Epidermal melanocyte (primary cell): ENCODE data around the gene ARL4A.

ENCODE experiments used
- DNase-seq: peaks from one replicate; pipeline ENCODE4 v3.0.0; 2011; ENCODE audit warnings: low spot score; ENCODE audit not compliant: insufficient read length

Gene ARL4A

DNA sequence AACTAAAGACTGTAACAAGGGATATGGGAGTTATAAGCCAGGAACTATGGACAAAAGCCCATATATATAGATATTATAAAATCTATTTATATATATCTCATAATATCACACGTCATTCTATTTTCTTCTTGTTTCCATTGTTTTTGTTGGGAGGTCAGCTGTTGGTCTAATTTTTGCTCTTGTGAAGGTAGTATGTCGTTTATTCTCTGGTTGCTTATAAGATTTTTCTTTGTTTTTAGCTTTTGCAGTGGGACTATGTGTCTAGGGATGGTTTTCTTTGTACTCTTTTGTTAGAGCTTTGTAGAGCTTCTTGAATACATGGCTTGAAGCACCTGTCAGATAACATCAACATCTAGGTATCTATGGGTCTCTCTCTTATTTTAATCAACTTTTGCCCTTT lies 14.0 kb downstream of the ARL4A start:
- no peak for DNase-seq

DNA sequence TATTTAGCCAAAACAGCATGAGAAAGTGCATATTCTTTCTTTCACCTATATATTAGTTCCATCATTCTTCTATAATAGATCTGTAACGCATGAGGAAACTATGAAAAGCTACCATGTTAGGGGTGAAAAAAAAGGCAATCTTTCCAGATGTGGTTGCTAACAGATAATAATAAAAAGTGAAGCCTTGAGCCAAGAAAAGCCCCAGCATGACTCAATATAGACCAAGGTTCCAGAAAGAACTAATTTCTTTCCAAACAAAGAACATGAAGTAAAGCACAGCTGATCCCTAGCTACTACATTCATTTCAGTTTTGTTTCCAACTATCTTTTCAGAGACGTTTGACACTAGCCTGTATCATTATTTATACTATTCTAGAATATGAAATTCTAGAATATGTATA lies 16.4 kb downstream of the ARL4A start:
- no peak for DNase-seq

- no peak for DNase-seq
These were observed 18.4 kb downstream of the ARL4A start for GRCh38 chr7:12705878-12706277.

DNA sequence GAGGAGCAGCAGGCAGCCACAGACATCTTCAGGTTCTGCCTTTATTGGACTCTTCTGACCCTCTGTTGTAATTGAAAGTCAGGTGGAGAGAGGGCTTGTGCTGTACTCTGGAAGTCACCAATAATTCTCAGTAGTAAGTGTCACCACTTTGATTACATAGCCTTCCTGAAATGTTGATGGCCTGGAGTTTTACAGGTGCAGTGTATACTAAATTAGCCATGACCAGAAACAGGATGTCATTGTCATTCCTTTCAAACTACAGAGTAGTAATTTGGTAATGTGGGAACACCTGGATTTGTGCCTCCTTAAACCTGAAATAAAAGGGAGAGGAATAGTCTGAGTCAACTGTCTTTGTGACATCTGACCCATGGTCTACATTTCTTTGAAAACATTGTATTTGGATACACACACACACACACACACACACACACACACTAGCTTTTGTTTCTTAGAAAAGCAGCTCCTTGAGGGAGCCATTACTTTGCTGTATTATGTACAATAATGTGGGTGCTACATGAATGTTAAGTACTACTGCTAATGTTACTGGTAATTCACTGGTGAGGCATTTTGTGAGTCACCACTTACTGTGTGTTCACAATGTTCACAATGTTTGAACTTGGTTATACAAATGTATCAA lies 19.6 kb downstream of the ARL4A start:
- DNase-seq = no peak

- no peak for DNase-seq
These were observed 20.9 kb downstream of the ARL4A start for GRCh38 chr7:12708314-12708713.

DNA sequence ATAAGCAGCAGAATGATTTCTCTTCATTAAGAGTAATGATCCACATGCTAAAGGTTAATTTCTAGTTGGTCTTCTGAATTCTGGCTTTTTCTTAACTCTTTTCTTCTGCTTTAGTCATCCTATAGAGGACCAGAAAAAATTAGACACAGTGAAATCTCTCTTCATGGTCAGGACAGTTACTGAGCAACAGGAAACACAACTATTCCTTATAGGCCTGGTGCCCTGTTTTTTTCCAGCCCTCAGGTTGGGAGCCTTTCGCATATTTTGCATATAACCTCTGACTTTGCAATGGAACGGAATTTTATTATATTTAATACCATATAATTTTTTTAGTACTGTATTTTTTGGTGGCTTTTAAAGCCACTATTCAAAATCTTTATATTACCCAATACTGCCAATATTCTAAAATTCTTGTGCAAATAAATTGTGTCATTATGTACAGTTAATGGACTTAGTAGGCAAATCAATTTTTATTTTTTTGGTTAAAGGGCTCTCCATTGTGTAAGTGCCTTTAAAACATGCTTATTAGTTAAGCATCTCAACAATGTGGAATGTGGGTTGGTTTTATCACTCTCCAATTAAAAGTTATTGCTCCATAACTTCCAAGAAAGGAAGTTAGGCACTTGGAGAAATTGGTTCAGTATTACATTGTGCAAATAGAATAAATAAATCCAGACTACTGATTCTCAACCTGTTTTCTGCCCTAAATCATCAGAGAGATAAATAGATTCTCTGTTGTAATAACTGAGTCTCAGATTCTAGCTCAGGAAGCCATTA lies 22.5 kb downstream of the ARL4A start:
- no peak for DNase-seq

DNA sequence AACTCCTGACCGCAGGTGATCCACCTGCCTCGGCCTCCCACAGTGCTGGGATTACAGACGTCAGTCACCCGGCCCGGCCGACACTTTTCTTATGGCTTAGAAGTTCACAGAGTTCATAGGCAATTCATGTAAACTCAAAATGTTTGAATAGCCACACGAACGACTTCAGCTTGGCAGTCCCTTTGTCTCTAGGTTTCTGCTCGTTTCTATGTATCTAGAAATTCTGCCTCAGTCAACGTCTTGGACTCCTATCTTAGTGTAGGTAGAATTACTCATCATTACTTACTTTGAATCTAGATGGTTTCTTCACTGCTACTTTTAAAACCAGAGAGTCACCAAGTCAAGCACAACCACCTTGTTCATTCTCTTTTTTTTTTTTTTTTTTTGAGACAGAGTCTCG lies 23.7 kb downstream of the ARL4A start:
- DNase-seq = no peak

DNA sequence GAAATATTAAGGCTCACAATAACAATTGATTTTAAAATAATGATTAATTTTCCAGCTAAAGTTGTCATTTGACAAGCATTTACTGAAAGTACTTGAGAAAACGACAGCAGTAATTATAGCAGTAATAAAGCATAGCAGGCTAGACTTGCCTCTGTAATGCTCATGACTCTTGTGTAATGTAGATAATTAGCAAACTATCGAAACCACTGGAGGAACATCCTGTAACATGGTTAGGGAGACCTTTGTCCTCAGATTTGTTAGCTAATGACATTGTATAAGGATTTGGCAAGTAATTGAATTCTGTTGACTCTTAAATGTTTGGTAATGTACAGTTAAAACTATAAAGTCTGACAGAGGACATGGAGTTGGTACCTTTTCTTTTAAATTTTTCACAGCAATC lies 24.8 kb downstream of the ARL4A start:
- no peak for DNase-seq

GRCh38 chr7:12713625-12714378 lies 26.4 kb downstream of the ARL4A start:
- no peak for DNase-seq

DNA sequence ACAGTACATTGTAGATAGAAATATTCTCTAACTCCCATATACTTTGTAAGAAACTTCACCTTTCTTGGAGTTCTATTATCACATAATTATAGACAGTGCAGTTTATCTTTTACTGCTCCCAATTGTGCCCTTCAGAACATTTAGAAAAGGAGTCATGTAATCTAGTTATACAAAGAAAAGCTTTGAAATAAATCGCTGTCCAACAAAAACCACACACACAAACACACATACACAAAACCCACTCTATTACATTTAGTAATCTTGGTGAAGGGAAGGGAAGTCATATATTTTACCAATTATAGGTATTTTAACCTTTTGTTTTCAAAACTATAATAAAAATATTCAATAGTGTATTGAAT lies 26.9 kb downstream of the ARL4A start:
- DNase-seq = no peak

GRCh38 chr7:12715372-12716133 lies 28.1 kb downstream of the ARL4A start:
- DNase-seq = no peak

DNA sequence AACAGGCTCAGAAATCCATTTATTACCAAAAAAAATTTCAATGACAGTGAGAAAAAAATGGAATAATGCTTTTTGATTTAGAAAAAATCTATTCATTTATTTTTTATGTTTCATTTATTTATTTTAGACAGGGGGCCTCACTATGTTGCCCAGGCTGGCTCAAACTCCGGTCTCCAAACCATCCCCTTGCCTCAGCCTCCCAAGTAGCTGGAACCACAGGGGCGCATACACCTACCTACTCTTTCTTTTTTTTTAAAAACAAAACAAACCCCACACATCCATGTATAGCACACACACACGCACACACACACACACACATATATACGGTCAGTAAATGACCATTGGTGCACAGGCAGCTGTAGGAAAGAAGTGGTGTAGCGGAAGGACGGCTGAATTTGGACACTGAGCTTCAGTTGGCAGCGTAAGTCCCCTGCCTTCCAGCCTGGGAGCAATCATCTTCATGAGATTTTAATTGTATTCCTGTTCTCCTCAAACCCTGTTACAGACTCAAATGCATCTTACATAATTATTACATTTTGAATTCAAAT lies 28.8 kb downstream of the ARL4A start:
- no peak for DNase-seq

DNA sequence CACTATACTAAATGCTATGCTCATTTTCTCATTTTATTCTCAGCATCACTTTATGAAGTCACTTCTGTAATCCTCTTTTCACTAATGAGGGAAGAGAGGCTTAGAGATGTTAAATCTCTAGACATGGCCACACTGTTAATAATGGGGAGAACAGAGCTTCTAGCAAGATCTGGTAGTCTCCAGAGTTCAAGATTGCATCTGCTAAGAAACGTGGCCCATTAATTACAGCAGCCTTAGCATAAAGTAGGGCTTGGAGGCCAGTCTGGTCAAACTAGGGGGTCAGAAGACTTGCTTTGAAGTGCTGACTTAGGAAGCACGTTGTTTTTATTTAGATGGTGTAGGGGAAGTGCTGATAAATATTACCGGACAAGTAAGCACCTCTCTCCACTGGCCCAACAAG lies 29.3 kb downstream of the ARL4A start:
- DNase-seq = no peak

DNA sequence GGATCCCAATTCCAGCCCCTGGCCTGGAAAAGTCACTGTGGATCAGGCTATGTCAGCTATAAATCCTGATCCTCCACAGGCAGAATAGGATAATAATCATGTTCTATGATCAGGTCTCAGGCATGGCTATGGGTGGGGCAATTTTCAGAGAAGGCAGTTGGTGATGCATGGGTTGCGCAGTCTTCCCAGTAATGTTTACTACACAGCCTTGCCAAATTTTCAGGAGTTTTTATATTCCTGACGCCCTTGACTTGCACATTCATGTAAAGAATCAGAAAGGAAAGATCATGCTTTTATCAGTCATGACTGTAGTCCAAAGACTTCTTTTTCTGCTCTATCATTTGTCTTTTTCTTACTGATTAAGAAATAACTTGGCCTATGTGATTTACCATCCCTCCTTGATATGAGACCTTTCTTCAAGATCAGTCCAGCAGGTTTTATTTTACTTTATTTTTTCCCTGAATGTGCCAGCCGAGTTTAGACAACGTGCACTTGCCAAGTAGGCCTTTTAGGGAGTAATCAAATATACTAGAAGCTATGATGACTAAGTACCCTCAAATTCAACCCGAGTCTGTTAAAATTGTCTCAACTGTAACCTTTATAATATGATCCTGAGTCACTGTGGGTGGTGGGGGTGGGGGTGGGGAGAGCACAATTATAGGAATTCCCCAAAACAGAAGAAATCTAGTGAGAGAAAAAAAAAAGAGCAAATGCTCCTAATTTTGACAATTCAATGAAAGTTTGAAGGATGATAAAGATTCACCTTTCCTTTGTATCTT lies 31.9 kb downstream of the ARL4A start:
- DNase-seq = no peak

DNA sequence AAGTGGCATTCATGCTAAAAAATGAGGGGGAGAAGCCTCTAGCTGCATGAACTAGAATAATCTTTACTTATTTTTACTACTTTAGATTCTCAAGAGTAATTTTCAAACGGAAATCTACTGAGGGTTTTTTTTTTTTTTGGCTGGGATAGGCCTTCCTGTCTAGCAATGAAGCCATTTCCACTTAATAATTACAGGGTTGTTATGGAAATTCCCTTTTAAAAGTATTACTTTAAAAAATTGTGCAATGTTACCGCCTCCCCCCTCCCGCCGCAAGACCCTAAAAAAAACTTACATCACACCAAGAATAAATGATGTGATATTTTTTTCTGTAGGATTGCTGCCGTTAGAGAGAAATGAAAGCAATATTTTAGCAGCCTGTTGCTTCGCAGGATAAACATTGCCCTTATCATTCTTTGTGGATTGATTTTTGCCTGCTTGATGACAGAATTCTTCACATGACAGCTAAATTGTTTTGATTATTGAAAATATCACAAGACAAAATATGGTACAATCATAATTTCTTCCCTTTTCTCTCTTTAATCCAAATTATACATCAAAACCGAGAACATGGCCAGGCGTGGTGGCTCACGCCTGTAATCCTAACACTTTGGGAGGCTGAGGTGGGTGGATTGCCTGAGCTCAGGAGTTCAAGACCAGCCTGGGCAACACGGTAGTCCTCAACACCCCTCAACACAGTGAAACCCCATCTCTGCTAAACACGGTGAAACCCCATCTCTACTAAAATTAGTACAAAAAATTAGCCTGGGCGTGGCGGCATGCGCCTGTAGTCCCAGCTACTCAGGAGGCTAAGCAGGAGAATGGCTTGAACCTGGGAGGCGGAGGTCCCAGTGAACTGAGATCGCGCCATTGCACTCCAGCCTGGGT lies 32.8 kb downstream of the ARL4A start:
- DNase-seq = no peak

- no peak for DNase-seq
These were observed 33.9 kb downstream of the ARL4A start for GRCh38 chr7:12721286-12721830.

DNA sequence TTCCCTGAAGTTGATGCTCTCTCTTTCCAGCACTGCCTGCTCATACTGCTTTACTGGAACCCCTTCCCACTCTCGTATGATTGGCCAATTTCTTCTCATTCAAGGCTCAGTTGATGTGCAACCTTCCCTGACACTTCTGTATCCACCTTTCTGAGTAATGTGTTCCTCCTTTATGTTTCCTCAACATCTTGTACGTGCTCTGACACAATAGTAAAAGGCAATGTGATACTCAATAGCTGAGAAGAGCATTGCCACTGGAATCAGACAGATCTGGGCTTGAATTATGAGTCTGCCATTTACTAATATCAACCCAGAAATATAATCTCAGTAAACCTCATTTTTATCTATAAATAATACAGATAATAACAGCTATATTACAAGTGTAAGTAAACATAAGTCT lies 34.7 kb downstream of the ARL4A start:
- no peak for DNase-seq

DNA sequence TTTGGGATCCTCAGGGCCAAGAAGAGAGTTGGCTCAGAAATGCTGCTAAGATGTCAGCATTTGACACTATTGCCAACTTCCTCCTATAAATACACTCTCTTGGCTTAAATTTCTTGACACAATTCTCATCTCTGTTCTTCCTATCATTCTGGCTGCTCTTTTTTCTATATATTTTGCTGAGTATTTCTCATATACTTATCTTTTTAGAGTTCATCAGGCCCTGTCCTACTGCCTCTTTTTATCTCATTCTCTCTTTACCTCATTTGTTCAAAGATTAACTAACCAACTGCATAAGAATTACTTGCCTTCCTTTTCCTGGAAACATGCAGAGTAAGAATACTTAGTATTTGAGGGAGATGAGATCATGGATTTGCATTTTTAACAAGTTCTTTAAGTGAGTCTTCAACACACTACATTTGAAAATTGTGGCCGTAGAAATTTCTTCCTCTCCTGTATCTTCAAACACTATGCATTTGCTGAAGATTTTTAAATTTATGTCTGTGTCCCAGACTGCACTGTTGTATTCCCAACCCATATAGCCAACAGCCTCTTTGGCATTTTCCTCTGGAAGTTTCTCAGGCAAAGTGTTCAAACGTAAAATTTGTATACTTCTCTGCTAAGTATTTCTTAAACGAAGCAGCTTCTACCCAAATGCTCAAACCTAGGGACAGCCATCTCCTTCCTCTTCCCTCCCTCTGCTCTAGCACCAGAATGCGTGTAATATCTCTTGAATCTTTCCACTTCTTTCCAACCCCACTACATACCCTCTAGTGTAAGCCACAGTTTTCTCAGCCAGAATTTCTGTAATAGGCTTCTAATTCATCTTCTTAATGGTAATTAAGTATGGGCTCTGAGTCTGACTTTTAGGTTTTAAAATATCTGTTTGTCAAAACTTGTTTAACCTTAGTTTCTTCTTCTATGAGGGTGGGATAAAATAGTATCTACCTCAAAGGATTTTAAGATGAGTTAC lies 35.5 kb downstream of the ARL4A start:
- no peak for DNase-seq
